Fibroblast of pulmonary artery (primary cell): ENCODE data around the gene TRRAP.

Experiments used
- DNase-seq: peaks from one replicate; pipeline ENCODE4 v3.0.0-alpha.2; 2010; ENCODE audit warnings: low read depth
- H3K4me3 ChIP-seq: replicated peaks from 2 replicates; pipeline ENCODE4 v1.5.1; 2011; ENCODE audit warnings: low read depth, mild to moderate bottlenecking, control low read depth, low read length, moderate library complexity
- CTCF ChIP-seq: IDR thresholded peaks from 2 replicates; pipeline ENCODE4 v1.5.1; 2011; ENCODE audit warnings: mild to moderate bottlenecking, control low read depth, low read length, inconsistent platforms; ENCODE audit errors: missing control alignments

Gene TRRAP

GRCh38 chr7:98922392-98923187, 44.3 kb downstream of the TRRAP start:
- peak; percentile 75 for DNase-seq
- peak; percentile 11 for TF ChIP-seq CTCF
- H3K4me3 ChIP-seq = no peak overlapping the region

- TF ChIP-seq CTCF = no peak
- no peak overlapping the region for H3K4me3 ChIP-seq
These were observed 45.2 kb downstream of the TRRAP start for GRCh38 chr7:98923512-98923911.

GRCh38 chr7:98927125-98927524, 48.8 kb downstream of the TRRAP start:
- no peak for DNase-seq
- H3K4me3 ChIP-seq = no peak overlapping the region
- TF ChIP-seq CTCF = no peak

More at GRCh38 chr7:98923512-98923911, 45.2 kb downstream of the TRRAP start:
- DNase-seq = no peak

GRCh38 chr7:98930464-98930863, 52.1 kb downstream of the TRRAP start:
- DNase-seq = no peak
- no peak for TF ChIP-seq CTCF
- no peak overlapping the region for H3K4me3 ChIP-seq

GRCh38 chr7:98930921-98931320, 52.6 kb downstream of the TRRAP start:
- no peak overlapping the region for H3K4me3 ChIP-seq
- DNase-seq = peak; percentile 15
- no peak for TF ChIP-seq CTCF

GRCh38 chr7:98933321-98933720, 55.0 kb downstream of the TRRAP start:
- no peak overlapping the region for H3K4me3 ChIP-seq
- TF ChIP-seq CTCF = no peak
- no peak for DNase-seq

GRCh38 chr7:98934267-98934666, 55.9 kb downstream of the TRRAP start:
- H3K4me3 ChIP-seq = no peak overlapping the region
- DNase-seq = no peak
- no peak for TF ChIP-seq CTCF
